Stimulated activated CD8-positive, alpha-beta memory T cell treated with anti-CD3 and anti-CD28 coated beads, Interleukin-4, amount 100 ng/mL, for 4 hours (primary cell): ENCODE measurements around the gene SLC44A1.

Experiments
- DNase-seq, 2 donors: peaks; one replicate each; pipeline ENCODE4 v3.0.0-alpha.2; 2020; ENCODE audit warnings: low read depth in 2 of 2, low spot score in 1 of 2

Gene SLC44A1

DNA sequence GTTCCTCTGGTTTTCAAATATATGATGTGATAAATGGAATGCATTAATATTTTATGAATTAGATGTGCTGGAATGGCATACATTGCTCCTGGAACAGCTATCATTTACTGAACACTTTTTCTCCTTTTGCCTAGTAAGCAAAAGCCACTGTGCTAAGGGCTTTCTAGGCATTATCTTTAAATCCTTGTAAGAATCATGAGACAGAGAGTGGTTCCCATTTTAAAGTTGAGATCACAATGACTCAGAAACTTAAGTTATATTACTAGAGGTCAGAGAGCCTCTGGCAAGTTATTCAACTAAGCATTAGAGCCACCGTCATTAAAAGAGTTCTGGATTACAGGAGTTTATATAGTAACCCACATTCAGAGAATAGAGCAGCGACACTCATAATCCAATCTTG lies 176.7 kb downstream of the SLC44A1 start:
- no peak for DNase-seq

DNA sequence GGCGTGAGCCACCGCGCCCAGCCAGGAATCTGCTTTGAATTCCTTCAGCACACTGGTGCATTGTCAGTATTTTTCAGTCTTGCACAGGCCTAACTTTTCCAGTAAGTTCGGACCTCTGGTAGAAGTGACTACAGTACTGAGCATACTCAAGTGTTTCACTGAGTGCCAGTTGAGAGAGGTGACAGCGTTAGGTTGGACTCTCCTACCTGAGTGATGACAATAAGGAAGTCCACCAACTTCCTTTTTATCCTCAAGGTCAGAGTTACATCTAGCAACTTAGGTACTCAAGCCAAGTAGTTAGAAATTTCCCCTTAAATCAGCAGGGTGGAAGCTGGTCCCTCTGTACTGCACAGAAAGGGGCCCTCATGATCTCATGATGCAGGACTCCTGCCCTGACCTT lies 177.4 kb downstream of the SLC44A1 start:
- DNase-seq = no peak

GRCh38 chr9:105425816-105426433 lies 181.5 kb downstream of the SLC44A1 start:
- no peak for DNase-seq

GRCh38 chr9:105426657-105427056 lies 182.2 kb downstream of the SLC44A1 start:
- no peak for DNase-seq

- no peak for DNase-seq
Observed at GRCh38 chr9:105431424-105432246, 187.2 kb downstream of the SLC44A1 start.

DNA sequence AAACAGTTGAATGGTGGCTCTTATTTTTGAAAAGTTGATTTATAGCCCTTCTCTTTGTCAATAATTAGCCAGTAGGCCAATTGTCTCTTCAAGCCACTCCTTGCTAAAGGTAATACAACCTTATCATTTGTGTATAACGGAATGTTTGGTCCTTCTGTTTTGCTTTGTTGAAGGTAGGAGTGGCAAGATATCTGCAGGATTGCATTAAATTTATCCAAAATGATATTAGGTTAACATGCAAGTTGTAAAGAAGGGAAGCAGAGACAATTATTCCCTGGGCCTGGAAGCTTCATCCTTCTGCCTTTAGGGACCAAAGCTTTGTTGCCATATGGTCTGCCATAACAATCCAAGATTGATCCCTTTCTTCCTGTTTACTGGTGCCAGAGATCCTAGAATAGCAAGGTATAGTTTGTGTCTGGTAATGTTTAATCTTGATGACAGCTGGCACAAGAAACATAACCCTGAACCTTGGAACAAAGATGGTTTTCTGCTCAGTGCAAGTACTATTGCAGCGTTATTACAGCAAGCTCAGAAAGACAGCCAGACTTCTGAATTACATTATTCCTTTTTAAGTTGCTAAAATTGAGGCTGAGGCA lies 187.9 kb downstream of the SLC44A1 start:
- no peak for DNase-seq

DNA sequence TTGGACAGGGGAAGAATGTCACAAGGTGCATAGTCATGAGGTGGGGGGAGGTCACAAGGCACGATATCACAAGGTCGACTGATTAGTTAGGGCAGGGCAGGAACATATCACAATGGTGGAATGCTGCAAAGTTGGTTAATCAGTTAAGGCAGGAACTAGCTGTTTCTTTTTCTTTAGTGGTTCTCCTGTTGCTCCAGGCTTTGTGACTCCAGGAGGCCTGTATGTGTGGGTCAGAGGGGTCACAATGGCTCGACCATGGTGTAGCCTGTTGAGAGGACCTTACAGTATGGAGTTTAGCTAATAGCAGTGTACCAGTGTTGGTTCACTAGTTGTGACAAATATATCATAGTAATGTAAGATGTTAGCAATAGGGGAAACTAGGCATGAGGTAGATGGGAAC lies 191.0 kb downstream of the SLC44A1 start:
- DNase-seq = no peak

DNA sequence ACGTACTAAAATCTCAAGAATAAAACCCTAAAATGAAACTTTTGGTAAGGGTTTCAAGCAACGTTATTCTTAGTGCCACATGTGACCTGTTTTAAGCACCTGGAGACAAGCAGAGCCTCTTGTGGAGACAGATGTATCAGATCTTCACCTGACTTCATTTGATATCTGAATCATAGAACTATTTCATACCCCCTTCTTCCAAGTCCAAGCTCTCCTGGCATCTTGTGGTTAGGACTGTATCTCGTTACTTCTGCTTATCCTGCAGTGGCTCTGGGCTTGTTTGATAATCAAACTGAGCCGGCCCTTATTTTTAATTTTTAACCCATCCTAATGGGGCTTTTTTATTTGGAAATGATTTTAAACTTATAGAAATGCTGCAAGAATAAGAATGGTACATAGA lies 192.3 kb downstream of the SLC44A1 start:
- DNase-seq = no peak

DNA sequence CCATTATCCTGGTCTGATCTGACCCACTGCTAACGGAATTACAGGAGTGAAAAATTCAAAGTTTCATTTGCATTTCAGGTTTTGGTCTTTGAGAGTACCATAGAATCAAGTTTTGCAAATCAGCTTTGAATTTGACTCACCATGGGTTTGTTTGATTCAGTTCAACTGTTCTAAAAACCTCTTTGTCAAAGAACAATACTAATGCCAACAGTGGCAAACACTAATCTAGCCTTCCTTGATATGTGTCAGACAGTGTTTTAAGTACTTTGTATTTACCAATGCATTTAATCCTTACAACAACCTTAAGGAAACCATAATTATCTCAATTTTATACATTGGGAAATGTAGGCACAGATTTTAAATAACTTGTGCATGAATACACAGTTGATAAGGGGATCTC lies 193.3 kb downstream of the SLC44A1 start:
- DNase-seq = no peak

- DNase-seq = no peak
Observed at GRCh38 chr9:105438141-105438806, 193.8 kb downstream of the SLC44A1 start.

DNA sequence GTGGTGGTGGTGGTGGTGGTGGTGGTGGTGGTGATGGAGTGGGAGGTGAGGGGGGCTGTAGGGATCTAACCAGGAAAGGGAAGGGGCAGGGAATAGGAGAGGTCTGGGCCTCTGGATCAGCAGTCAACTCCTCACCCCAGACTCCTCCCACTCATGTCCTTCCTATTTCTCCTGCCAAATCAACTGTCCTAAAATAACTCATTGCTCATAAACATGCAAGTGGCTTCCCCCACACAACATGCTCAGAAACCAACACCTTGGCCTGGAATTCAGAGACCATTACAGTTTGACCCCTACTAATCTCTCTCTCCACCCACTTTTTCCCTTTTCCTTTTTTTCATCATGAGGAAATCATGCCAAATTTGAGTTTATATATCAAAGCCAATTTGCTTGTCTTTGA lies 195.0 kb downstream of the SLC44A1 start:
- DNase-seq = no peak

- DNase-seq = no peak
Observed at GRCh38 chr9:105441616-105442160, 197.2 kb downstream of the SLC44A1 start.

- no peak for DNase-seq
Observed at GRCh38 chr9:105443121-105443520, 198.7 kb downstream of the SLC44A1 start.

DNA sequence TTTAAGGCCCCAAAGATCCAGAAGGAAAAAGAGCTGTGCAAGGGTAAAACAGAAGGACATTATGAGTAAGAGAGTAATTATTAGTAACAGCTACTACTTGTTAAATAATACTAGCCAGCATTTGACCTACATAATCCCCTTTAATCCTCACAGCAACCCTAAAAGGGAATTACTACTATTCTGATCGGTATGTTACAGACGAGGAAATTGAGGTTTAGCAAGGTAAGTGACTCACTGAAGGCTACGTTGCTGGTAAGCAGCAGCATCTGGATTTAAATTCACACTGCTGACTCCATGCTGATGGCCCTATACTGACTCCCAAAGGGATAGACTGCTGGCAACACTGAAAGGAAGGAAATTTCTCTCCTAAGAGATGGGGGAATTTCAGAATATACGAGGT lies 199.7 kb downstream of the SLC44A1 start:
- no peak for DNase-seq

DNA sequence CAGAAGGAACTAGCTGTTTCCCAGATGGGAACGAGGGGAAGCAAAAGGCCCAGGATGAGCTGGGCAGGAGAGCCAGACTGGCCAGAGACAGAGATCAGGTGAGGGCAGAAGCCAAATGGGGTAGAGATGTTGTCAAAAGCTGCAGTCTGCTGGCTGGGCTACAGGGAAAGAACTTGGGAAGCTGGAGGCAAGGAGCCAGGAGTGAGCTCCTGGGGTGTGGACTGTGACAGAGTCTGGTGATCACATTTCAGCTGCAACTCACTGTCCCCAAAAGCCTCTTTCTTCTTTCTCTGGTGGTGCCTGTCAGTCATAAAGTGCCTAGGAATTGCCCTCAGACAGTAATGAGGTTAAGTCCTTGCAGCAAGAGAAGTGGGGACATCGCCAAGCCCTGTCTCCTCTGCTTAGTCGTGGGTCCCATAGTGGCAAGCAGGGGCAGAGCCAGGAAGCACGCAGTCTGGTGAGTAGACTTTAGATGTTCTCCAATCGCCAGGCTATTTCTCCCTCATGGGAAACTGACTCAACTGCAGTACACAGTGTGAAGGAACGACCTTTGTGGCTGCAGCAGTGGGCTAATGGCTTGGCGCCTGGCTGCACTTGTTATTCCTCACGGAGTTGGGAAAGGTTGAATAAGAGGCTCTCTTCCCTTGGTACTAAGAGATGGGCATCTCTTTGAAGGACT lies 200.9 kb downstream of the SLC44A1 start:
- DNase-seq = no peak

DNA sequence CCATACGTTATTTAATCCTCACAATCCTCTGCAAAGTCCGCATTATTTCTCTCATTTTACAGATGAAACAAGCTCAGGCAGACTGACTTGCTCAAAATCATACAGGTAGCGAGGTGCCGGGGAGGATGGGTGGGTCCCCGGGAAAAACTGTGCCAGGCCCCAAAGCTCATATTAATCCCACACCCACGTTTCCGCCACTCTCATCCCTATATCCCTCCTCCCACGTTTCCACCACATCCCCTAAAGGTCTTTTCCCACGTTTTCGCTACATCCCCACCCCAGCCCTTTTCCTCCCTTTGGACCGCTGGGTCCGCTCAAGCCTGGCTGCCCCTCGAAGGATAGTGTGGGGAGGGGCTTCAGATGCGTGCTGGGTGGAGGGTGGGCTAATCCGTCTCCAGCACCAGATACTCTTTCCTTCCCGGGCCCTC lies 202.9 kb downstream of the SLC44A1 start:
- no peak for DNase-seq

GRCh38 chr9:105447814-105448812 lies 203.7 kb downstream of the SLC44A1 start, which contains the start of gene FSD1L:
TSS of gene FSD1L (plus strand) at chr9:105448034. CDS start at chr9:105448221, 187 bp downstream.
- peak; percentile 40 to 50 for DNase-seq

DNA sequence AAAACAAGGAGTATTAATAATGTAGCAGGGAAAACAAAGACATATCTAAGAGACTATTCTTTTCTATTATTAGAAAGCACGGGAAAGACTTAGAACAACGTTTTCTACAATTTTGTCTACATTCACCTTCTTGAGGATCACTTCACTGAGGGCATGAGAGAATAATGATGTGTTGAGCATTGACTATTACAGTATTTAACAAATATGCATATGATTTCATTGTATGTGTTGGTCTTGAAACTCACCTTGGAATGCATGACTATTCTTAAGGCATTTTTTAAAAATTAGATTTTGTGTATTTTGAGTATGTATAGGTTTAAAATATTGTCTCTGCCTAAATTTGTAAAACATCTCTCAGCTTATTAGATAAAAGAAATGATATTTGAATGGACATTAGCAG lies 204.6 kb downstream of the SLC44A1 start:
- DNase-seq = no peak

DNA sequence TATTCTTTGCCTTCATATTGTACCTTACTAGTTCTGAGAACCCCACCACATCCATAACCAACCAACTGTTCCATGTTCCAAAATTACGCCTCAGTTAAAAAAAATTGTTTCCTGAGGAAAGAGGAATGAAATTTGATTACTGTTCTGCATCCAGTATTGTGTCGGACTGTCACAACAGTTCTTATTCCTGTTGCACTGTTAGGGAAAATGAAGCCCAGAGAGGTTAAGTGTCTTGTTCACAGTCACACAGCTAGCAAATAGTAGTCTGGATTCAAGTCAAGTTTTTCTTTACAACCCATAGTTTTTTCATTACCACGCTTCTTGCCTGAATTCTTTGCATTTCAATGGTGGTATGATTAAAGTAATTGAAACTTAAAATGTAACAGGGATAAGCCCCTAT lies 207.7 kb downstream of the SLC44A1 start:
- no peak for DNase-seq
